GM12878 (cell line): ENCODE data around the gene ABCF1. TPM values are rescaled to one million over a fixed set of nuclear protein-coding genes. Genes with fewer than 3 reads are reported as not detected.

Experiments used
- ATAC-seq: fragments of 200-7000 bp; cut with Tn5 transposase; 3 replicates; pipeline ENCODE4 v1.9.1; 2020; ENCODE audit warnings: mild to moderate bottlenecking, moderate library complexity
- BruUV-seq: library from RNA; stranded (reverse); fragments of 400-500 nt; replicated peaks from 2 replicates; lab custom pipeline; 2021; lab: Mats Ljungman, UMichigan
- CTCF ChIA-PET: fragments of 300-600 bp; sonication (Branson Sonifier 250); formaldehyde crosslinking; extraction: SDS; loops from one replicate; lab custom pipeline; 2021; ENCODE audit warnings: inconsistent platforms; lab: Yijun Ruan, JAX
- POLR2A ChIA-PET: fragments of 350-600 bp; formaldehyde crosslinking; extraction: SDS; loops from one replicate; lab custom pipeline; 2021; ENCODE audit warnings: inconsistent platforms; lab: Charles Lee
- RAD21 ChIA-PET: fragments of 300-600 bp; sonication (Branson Sonifier 250); formaldehyde crosslinking; loops from one replicate; lab custom pipeline; 2023; ENCODE audit warnings: antibody characterized with exemption; ENCODE audit not compliant: unreplicated experiment; lab: Charles Lee
- SMC1A ChIA-PET: fragments of 300-600 bp; sonication (Branson Sonifier 250); formaldehyde crosslinking; loops from one replicate; lab custom pipeline; 2023; ENCODE audit not compliant: unreplicated experiment, uncharacterized antibody; lab: Charles Lee
- DNase-seq: peaks from one replicate; pipeline ENCODE4 v3.0.0-alpha.2; 2011; ENCODE audit warnings: low read depth, low spot score
- FAIRE-seq: peaks from 3 replicates; lab custom pipeline; 2011; peaks lifted over from hg19 to GRCh38; lab: Jason Lieb, UNC
- H2AFZ ChIP-seq: 2 replicates; pipeline ENCODE4 v1.6.0; 2011; ENCODE audit warnings: low read depth, low read length, control low read depth; ENCODE audit not compliant: control insufficient read depth
- H3K27ac ChIP-seq: 2 replicates; pipeline ENCODE4 v1.5.1; 2011; ENCODE audit warnings: control low read depth; ENCODE audit not compliant: control insufficient read depth, insufficient read depth
- H3K27me3 ChIP-seq, 2 experiments: replicated peaks in 1 of 2; 2 replicates each; pipeline versions ENCODE4 v1.6.0 to v1.6.1; 2011; ENCODE audit warnings: low read length in 1 of 2; ENCODE audit not compliant: control insufficient read depth in 2 of 2, insufficient read depth in 2 of 2
- H3K36me3 ChIP-seq, 2 experiments: 2 replicates each; pipeline ENCODE4 v1.5.1; 2011; ENCODE audit warnings: low read length in 1 of 2; ENCODE audit not compliant: control insufficient read depth in 2 of 2, insufficient read depth in 2 of 2
- H3K4me1 ChIP-seq: 2 replicates; pipeline ENCODE4 v1.6.1; 2011; ENCODE audit warnings: mild to moderate bottlenecking, low read length, moderate library complexity, mixed read lengths; ENCODE audit not compliant: control insufficient read depth, insufficient read depth
- H3K4me2 ChIP-seq: 2 replicates; pipeline ENCODE4 v1.6.0; 2011; ENCODE audit warnings: control low read depth; ENCODE audit not compliant: control insufficient read depth, insufficient read depth
- H3K4me3 ChIP-seq: fragments of 200-600 bp; sonication (generic); 2 replicates; pipeline ENCODE4 v1.5.1; 2016
- H3K79me2 ChIP-seq: 2 replicates; pipeline ENCODE4 v1.6.0; 2011; ENCODE audit warnings: low read length; ENCODE audit not compliant: control insufficient read depth, insufficient read depth
- H3K9ac ChIP-seq: 2 replicates; pipeline ENCODE4 v1.8.0; 2011; ENCODE audit warnings: low read length, control low read depth, mixed read lengths; ENCODE audit not compliant: control insufficient read depth, insufficient read depth
- H3K9me3 ChIP-seq: replicated peaks from 3 replicates; pipeline ENCODE4 v1.5.1; 2011; ENCODE audit warnings: mild to moderate bottlenecking, low read length; ENCODE audit not compliant: control insufficient read depth, insufficient read depth
- H4K20me1 ChIP-seq: 2 replicates; pipeline ENCODE4 v1.6.0; 2011; ENCODE audit not compliant: control insufficient read depth, insufficient read depth
- KAT2A ChIP-seq: conservative IDR thresholded peaks from 2 replicates; pipeline ENCODE4 v1.6.1; 2011; ENCODE audit warnings: low read depth, low read length; ENCODE audit not compliant: control insufficient read depth
- NFYA ChIP-seq: IDR thresholded peaks from 2 replicates; pipeline ENCODE4 v1.6.1; 2011; ENCODE audit warnings: low read depth, mild to moderate bottlenecking, low read length, improper control_type of control experiment, borderline replicate concordance
- PBX3 ChIP-seq: IDR thresholded peaks from 2 replicates; pipeline ENCODE4 v1.6.1; 2011; ENCODE audit warnings: mild to moderate bottlenecking, low read depth, low read length, moderate library complexity; ENCODE audit not compliant: insufficient replicate concordance
- in situ Hi-C: fragments of 300-500 bp; cut with MboI; formaldehyde crosslinking; loops from 9 replicates; pipeline ENCODE4 v1.14.3; 2018; ENCODE audit warnings: mixed read lengths
- intact Hi-C: fragments of 100-400 bp; cut with micrococcal nuclease; formaldehyde crosslinking; loops from one replicate; pipeline ENCODE4 v1.14.2; 2022; ENCODE audit not compliant: unreplicated experiment
- polyA plus RNA-seq, 11 experiments: library from polyadenylated mRNA; depleted of rRNA in 4 of 11; unstranded in 6 of 11; stranded (reverse) in 5 of 11; fragments of >200 nt; fragmentation: Nextera tagmentation in 4 of 11; fragmentation: Illumina TruSeq in 1 of 11; extraction: Ambion mirVana in 4 of 11; extraction: Trizol in 1 of 11; gene quantifications; 1 replicate in 1 of 11; 2 replicates in 10 of 11; pipeline versions ENCODE4 v1.2.1 to v1.2.3, GENCODE V29; 2011 to 2016; ENCODE audit warnings: inconsistent platforms in 2 of 11, missing spikeins in 2 of 11, low read depth in 1 of 11
- total RNA-seq, 4 experiments: library from RNA; depleted of rRNA in 3 of 4; stranded (reverse); fragments of >200 nt in 3 of 4; fragmentation: Illumina TruSeq in 1 of 4; extraction: Trizol in 1 of 4; gene quantifications; 2 replicates each; pipeline versions ENCODE4 v1.2.1 to v1.2.3, GENCODE V29; 2013 to 2021
- TF ChIP-seq, protein P1 (sequence below): fragments of 450-650 bp; IDR thresholded peaks from 2 replicates; pipeline ENCODE4 v1.6.1; 2017; ENCODE audit warnings: antibody characterized with exemption, mild to moderate bottlenecking, moderate library complexity

ABCF1 gene
- total and polyA plus RNA-seq, 10 of the 15 experiments (the other 5 are each of a cell fraction or from before 2014, with no cell fraction given): 21.3 to 79.6 (median 55.9) TPM

DNA sequence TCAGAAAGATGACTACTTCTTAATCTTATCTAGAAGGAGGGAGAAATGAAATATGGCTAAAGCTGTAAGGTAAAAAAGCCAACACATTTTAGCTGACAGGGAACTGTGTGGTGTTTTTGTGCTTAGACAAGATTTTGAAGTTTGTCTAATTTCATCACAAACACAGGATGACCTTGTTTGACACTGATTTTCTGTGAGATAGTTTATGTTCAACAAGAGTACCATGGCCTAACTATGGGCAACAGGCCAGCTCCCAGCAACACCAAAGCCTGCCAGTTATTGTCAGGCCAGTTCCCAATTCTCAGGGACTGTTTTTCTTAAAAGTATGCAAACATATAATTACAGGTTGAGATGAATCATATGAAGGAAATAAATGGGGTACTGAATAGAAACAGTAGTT is 5.5 kb upstream of the ABCF1 start:
- in situ Hi-C loops: no loop called here
- TF ChIP-seq, protein P1, sequence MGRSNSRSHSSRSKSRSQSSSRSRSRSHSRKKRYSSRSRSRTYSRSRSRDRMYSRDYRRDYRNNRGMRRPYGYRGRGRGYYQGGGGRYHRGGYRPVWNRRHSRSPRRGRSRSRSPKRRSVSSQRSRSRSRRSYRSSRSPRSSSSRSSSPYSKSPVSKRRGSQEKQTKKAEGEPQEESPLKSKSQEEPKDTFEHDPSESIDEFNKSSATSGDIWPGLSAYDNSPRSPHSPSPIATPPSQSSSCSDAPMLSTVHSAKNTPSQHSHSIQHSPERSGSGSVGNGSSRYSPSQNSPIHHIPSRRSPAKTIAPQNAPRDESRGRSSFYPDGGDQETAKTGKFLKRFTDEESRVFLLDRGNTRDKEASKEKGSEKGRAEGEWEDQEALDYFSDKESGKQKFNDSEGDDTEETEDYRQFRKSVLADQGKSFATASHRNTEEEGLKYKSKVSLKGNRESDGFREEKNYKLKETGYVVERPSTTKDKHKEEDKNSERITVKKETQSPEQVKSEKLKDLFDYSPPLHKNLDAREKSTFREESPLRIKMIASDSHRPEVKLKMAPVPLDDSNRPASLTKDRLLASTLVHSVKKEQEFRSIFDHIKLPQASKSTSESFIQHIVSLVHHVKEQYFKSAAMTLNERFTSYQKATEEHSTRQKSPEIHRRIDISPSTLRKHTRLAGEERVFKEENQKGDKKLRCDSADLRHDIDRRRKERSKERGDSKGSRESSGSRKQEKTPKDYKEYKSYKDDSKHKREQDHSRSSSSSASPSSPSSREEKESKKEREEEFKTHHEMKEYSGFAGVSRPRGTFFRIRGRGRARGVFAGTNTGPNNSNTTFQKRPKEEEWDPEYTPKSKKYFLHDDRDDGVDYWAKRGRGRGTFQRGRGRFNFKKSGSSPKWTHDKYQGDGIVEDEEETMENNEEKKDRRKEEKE: no peak
- no peak for TF ChIP-seq PBX3
- no peak for TF ChIP-seq KAT2A
- TF ChIP-seq NFYA: no peak
- TF ChIP-seq, all 136 proteins: peak for 0
- intact Hi-C loops: no loop called here
- Histone ChIP-seq H3K27me3 (no peaks in the 10 kb centered on the region), H3K9me3 (no peaks in the 10 kb centered on the region), H4K20me1 (no peaks in the 10 kb centered on the region), H3K36me3 (peaks cover 5% of the 10 kb centered on the region in 2 experiments; a peak in 3 of 4 replicates), H3K4me2 (no peak overlapping the region), H2AFZ (no peak overlapping the region), H3K4me3 (no peak overlapping the region), H3K79me2 (peaks cover 2% of the 10 kb centered on the region), H3K4me1 (peaks cover 6% of the 10 kb centered on the region), H3K9ac (no peak overlapping the region), H3K27ac (no peak overlapping the region)
- FAIRE-seq: no peak
- no TSS peak for BruUV-seq
- ChIA-PET SMC1A (no interaction called here), POLR2A (interaction anchor here (1.3 kb wide), 2 partner anchors 33 to 49 kb away, joined by 5 to 7 read pairs; no protein-coding TSS in a partner anchor), CTCF (interaction anchor here (0.6 to 2.5 kb wide), 4 partner anchors 8 to 21 kb away, joined by 3 to 9 read pairs (median 4); partner anchors contain the start of gene PRR3), RAD21 (no interaction called here)
- no peak for ATAC-seq
- DNase-seq: no peak
